ENCODE measurements around the gene SLC30A3.
"Not testable (repeated sequence)": the region's sequence is repeated elsewhere in the genome, so short reads cannot be mapped to it uniquely, and the experiment has no call there.

Gene SLC30A3

GRCh38 chr2:27285481-27285880 lies 22.6 kb upstream of the SLC30A3 start:
- no peak for DNase-seq (ENCODE audit: low read depth in 2 of 2)

GRCh38 chr2:27284996-27285395 lies 22.1 kb upstream of the SLC30A3 start:
- DNase-seq (ENCODE audit: low read depth in 2 of 2) = no peak

- no peak for DNase-seq (ENCODE audit: low read depth in 2 of 2)
Measured at GRCh38 chr2:27282892-27283291, 20.0 kb upstream of the SLC30A3 start.

GRCh38 chr2:27281855-27282559 lies 19.2 kb upstream of the SLC30A3 start, which contains the start of gene TRIM54:
Gene TRIM54, plus strand, starts transcription at chr2:27282429. Its CDS starts 303 bp downstream, at chr2:27282732.
- no peak for DNase-seq (ENCODE audit: low read depth in 2 of 2)

- DNase-seq (ENCODE audit: low read depth in 2 of 2) = no peak
Measured at GRCh38 chr2:27281442-27281841, 18.6 kb upstream of the SLC30A3 start.

GRCh38 chr2:27280826-27281225 lies 18.0 kb upstream of the SLC30A3 start:
- DNase-seq (ENCODE audit: low read depth in 2 of 2) = no peak

- DNase-seq (ENCODE audit: low read depth in 2 of 2) = no peak
Measured at GRCh38 chr2:27278010-27278409, 15.2 kb upstream of the SLC30A3 start.

DNA sequence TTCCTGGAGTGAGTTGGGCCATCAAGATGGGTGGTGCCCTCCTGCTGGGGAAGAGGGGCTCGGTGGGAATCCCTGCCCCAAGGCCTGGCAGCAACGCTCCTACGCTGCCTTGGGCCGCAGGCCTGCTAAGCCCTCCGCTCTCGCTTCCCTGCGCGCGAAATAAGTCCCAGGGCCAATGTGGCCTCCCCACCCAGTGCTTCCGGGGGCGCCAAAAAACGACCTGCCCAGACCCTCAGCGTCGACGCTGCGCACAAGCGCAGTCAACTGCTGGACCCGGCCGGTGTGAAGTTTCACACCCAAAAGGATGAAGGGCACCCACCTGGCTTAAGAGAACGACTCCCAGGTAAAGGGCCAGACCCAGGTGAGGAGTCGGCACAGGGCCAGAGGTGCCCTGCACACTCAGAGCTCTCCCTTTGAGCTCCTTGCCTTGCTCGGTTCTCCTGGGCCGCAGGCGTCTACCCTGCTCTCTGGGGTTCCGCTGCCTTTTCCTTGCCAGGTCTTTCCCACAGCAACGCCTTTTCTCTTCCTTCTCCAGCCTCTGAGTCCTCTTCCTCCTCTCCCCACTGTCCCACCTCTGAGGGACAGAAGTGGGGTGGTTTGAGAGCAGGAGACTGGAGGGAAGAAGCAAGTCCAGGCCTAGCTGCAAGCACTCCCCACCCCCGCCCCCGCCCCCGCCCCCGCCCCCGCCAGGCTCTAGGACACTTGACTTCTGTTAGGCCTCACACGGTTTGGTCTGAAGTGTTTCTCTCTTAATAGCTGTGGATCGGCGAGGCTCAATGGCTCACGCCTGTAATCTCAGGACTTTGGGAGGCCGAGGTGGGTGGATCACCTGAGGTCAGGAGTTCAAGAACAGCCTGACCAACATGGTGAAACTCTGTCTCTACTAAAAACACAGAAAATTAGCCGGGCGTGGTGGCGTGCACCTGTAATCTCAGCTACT lies 12.6 kb upstream of the SLC30A3 start, which contains the start of gene DNAJC5G:
Gene DNAJC5G (plus strand): TSS at position 223 of the 940 bp plus-strand sequence. CDS start 1,296 bp downstream, outside the sequence.
- no peak for DNase-seq (ENCODE audit: low read depth in 2 of 2)

GRCh38 chr2:27272537-27273522 lies 10.0 kb upstream of the SLC30A3 start:
- not testable (repeated sequence) for DNase-seq (ENCODE audit: low read depth in 2 of 2)

DNA sequence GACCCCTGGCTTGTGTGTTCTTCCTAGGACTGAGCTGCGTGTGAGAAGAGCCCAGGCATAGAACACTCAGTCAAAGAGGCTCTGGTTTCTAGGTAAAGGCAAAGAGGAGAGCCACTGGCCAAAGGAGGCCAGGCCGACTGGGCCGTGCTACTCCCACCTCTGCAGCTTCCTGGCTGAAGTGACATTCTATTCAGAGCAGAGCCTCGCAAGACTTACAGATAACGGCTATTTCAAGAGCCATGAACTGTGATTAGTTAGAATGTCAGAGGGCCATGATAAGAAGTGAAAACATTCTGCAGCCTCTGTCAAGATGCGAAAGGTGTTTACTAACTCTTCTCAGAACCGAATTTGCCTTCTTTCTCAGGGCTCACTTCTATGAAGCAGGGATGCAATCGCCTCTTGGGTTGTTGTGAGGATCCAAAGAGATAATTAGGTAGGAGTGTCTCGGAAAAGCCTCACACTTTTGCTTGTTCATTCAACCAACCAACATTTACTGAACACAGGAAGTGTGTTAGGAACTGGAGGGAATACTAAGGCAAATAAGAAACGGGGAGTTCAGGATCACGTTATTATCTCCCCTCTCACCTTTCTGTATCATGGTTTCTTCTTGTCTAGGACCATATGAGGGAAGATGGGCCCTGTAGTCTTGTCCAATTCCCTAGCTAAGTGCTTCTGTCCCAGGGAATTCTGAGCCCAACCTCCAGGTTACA lies 8.9 kb upstream of the SLC30A3 start:
- no peak for DNase-seq (ENCODE audit: low read depth in 2 of 2)

DNA sequence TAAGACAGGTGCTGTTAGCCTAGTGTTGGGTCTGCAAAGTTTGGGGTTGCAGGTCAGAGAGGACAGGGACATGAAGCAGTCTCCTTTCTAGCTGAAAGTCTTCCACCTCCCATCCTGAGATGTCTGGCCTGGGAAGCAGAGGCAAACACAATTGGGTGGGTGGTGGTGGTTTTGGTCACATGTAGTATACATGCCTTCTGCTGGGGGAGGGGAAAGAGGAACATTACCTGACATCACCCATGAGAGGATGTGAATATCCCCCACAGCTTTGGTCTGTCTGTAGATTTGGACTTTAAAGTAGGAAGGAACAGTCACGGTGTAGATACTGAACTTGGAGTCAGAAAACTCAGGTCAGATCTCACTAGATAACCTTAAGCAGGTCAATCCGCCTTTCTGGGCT lies 7.8 kb upstream of the SLC30A3 start:
- DNase-seq (ENCODE audit: low read depth in 2 of 2) = no peak

- no peak for DNase-seq (ENCODE audit: low read depth in 2 of 2)
Measured at GRCh38 chr2:27270131-27270530, 7.3 kb upstream of the SLC30A3 start.

DNA sequence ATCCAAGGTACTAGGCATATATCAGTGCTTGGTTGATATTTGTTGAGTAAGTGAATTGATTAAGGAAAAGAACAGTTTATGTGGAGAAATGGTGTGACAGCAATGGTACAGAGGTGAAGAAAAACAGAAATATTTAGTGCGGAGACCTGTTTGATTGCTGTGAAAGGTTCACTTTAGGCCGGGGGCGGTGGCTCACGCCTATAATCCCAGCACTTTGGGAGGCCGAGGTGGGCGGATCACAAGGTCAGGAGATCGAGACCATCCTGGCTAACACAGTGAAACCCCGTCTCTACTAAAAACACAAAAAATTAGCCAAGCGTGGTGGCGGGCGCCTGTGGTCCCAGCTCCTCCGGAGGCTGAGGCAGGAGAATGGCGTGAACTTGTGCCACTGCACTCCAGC lies 5.4 kb upstream of the SLC30A3 start:
- DNase-seq (ENCODE audit: low read depth in 2 of 2) = not testable (repeated sequence)

- no peak for DNase-seq (ENCODE audit: low read depth in 2 of 2)
Measured at GRCh38 chr2:27265536-27265870, 2.7 kb upstream of the SLC30A3 start.

DNA sequence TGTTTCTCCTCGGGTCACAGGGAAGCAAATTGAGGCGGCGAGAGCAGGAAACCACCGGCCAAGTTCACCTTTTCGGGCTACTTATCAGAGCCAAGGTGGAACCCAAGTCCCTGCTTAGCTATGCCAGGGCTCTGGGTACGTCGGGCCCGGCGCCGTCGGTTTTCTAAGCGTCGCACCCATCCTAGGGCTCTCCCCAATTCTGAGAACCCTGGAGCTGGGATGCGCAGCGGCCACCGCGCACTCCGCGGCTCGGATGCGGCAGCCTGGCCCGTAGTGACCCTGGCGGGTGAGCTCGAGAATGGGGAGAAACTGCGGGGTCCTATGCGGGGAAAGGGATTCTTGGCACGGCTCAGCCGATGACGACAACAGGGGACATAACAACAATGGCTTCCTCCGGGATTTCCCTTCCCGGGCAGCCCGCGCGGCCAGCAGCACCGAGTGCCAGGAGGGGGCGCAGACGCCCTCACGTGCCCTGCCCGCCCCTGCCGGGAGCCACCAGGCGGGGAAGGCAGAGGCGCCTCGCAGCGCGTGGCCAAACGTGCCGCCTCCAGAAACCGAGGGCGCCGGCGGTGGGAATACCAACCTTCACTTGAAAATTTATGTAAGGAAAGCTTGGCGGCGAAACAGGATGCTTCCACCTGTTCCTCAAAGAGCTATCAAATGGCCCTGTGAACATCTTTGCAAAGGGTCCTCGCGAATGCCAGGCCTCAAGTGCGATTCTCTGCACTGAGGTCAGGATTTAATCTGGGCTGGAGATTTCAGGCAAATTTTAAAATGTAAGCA lies 2.1 kb upstream of the SLC30A3 start:
- peak in 1 of 2 donors; percentile 61 for DNase-seq (ENCODE audit: low read depth in 2 of 2)

DNA sequence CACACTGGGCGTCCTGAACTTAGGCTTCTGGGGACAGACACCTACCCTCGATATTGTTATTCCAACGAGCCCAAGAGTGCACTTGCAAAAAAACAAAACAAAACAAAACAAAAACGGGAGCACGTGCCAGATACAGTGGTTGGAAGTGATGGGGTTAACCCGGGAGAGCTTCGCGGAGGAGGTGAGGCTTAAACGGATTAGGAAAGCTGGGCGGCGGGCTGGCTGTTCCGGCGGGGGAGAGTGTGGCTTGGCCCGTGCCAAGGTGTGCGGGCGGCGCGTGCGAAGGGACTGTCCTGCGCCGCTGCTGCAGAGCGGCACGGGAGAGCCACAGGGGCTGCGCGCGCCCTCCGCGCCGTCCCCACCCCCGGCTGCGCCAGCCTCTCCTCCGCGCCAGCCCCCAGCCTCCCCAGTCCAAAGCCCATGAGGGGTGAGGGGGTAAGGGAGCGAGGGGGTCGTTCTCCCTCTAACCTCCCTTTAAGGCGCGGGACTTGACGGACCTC lies 1.5 kb upstream of the SLC30A3 start:
- no peak for DNase-seq (ENCODE audit: low read depth in 2 of 2)

DNA sequence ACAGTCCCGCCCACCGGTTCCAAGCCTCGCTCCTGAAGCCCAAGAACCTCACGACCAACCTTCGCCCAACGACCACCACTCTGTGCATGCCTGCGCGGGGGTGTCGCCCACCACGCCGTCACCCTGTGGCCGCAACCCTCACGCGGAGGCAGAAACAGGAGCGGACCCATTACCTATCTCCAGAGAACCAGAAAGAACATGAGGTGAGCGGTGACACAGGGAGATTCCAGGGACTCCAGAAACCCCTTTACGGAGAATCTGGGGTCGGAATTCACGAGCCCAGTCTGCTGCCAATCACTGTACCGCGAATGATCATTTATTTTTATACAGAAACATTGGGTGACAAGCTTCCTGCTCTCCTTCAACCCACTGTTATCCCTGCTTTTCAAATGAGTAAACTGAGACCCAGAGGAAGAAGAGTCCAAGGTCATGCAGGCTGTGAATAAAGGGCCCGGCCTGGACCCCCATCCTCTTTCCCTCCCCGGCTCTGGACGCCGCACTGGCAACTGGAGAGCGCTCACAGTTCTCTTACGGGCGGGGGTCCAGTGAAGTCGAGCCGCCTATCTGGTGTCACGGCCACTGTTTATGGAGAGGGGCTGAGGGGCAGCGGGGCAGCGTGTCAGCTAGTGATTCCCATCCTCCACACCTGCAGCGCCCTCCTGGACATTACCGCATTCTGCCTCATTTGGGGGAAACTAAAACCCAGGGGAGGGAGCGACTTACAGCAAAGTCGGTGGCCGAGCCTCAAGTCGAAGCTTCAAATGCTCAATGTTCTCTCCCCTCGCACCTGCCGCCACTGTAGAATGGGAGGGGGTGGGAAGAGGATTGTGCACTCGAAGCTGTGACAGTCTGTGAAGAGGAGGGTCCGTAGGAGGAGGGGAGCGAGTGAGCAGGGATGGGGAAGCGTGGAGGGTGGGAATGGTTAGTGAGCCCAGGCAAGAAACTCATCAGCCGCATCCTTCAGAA lies 723 bp upstream of the SLC30A3 start:
- no peak for DNase-seq (ENCODE audit: low read depth in 2 of 2)

- no peak for DNase-seq (ENCODE audit: low read depth in 2 of 2)
Measured at GRCh38 chr2:27261926-27262298, 935 bp downstream of the SLC30A3 start.
